ENCODE data around the gene LRRN2.

GRCh38 chr1:204581759-204582158 lies 103.8 kb downstream of the LRRN2 start:
- TF ChIP-seq POLR2A (IDR thresholded peaks at IDR 0.05; ENCODE audit: low read length) (no peak), GATA1 (IDR thresholded peaks at IDR 0.05; ENCODE audit: low read depth, low read length) (no peak)
